ENCODE data around the gene AGPAT2.
A peak's percentile ranks its signal among the peaks of the same experiment; 100 is the strongest.

The AGPAT2 gene

DNA sequence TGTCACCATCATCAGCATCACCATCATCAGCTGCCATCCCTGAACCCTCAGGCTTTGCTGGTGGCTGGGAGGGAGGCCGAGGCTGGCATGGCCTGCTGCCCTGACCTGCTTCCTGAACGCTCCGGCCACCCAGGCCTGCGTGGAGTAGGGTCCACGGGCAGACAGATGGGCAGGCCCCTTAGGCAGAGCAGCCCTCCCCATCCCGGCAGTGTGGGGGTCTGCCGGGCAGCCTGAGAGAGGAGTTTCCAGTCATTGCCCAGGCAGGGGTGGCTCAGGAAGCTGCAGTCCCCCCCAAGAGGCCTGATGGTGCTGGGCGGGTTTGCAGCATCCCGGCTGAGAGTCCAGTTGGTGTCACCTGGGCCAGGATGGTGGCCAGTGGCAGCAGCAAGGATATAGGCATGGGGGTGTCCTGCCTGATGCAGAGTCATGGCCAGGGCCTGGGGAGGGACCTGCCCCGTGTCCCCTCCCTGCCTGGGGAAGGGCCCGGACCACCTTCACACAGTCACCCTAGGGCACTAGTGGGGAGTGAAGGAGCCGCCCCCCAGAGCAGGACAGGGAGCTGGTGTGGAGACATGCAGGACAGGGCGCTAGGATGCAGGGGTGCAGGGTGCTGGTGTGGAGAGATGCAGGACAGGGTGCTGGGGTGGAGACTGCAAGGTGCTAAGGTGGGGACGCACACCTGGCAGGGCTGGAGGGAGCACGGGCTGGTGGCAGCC, 32.3 kb downstream of the AGPAT2 start:
- no peaks in the 10 kb centered on the region; a peak in 1 of 3 replicates for H3K36me3 ChIP-seq (ENCODE audit: control insufficient read depth in 2 of 2, insufficient read depth in 1 of 2, low read length in 2 of 2)
- H3K9me3 ChIP-seq (ENCODE audit: control insufficient read depth, insufficient read depth, low read depth, low read length): no peaks in the 10 kb centered on the region
- H3K4me3 ChIP-seq (ENCODE audit: low read depth, low read length): no peak overlapping the region
- POLR2A ChIA-PET: no interaction called here
- no peak overlapping the region for H3K27ac ChIP-seq (ENCODE audit: extremely low read depth, low read depth, low read length)
- CTCF ChIA-PET: no interaction called here
- H3K4me1 ChIP-seq (ENCODE audit: control insufficient read depth, insufficient read depth, low read length): no peaks in the 10 kb centered on the region
- TF ChIP-seq, protein P1, sequence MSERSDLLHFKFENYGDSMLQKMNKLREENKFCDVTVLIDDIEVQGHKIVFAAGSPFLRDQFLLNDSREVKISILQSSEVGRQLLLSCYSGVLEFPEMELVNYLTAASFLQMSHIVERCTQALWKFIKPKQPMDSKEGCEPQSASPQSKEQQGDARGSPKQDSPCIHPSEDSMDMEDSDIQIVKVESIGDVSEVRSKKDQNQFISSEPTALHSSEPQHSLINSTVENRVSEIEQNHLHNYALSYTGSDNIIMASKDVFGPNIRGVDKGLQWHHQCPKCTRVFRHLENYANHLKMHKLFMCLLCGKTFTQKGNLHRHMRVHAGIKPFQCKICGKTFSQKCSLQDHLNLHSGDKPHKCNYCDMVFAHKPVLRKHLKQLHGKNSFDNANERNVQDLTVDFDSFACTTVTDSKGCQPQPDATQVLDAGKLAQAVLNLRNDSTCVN (tag by site-specific recombination; optimal IDR thresholded peaks at IDR 0.05): no peak
- no peak for TF ChIP-seq ZNF610 (tag by site-specific recombination; IDR thresholded peaks at IDR 0.05; ENCODE audit: borderline replicate concordance)
- TF ChIP-seq SCRT2 (tag by site-specific recombination; IDR thresholded peaks at IDR 0.05): no peak

DNA sequence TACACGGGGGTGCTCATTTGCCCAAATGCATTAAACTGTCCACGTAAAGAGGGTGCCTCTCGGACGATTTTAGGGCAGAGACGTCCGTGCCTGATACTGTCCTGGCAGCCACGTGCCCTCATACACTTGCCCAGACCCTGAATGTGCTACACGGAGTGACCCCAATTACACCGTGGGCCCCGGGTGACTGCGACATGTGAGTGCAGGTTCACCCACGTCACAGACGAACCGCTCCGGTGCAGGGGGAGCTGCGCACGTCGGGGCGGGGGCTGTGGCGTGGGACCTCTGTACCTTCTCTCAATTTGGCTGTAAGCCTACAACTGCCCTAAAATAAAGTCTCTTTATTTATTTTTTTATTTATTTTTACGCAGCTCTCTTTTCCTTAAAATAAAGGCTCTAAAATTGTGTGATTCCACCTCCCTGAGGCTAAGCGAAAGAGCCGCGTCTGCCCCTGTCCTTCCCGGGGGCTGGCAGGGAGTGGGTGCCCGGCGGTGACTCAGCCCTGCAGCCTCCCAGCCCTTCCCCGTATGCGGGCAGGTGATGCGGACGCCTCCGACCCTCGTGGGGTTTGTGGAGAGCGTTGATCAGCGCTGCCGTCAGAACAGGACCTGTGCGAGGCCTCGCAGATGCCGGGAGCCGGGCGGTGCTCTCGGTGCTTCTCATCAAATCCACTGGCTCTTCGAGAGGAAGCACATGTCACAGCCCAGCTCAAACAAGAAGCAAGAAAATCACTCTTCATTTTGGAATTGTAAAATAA, 33.8 kb downstream of the AGPAT2 start:
- H3K9me3 ChIP-seq (ENCODE audit: control insufficient read depth, insufficient read depth, low read depth, low read length): no peaks in the 10 kb centered on the region
- ChIA-PET CTCF (interaction anchor here (0.6 to 1.0 kb wide), 3 partner anchors 18 to 393 kb away, joined by 3 to 4 read pairs (median 4); no protein-coding TSS in a partner anchor), POLR2A (no interaction called here)
- no peak overlapping the region for H3K27ac ChIP-seq (ENCODE audit: extremely low read depth, low read depth, low read length)
- no peaks in the 10 kb centered on the region for H3K4me1 ChIP-seq (ENCODE audit: control insufficient read depth, insufficient read depth, low read length)
- no peak overlapping the region for H3K4me3 ChIP-seq (ENCODE audit: low read depth, low read length)
- no peaks in the 10 kb centered on the region; a peak in 1 of 3 replicates for H3K36me3 ChIP-seq (ENCODE audit: control insufficient read depth in 2 of 2, insufficient read depth in 1 of 2, low read length in 2 of 2)
- no peak for TF ChIP-seq ZFP41 (tag by site-specific recombination; IDR thresholded peaks at IDR 0.05; ENCODE audit: borderline replicate concordance)
- TF ChIP-seq ZNF350 (tag by site-specific recombination; IDR thresholded peaks at IDR 0.05): no peak
- peak; percentile 64 for TF ChIP-seq EGR2 (tag by site-specific recombination; IDR thresholded peaks at IDR 0.05; ENCODE audit: low read depth)
- peak; percentile 18; the same call in 1 of the 2 replicates for TF ChIP-seq ZNF335 (tag by site-specific recombination; conservative IDR thresholded peaks at IDR 0.05)
- peak; percentile 42 for TF ChIP-seq ZFHX2 (tag by site-specific recombination; conservative IDR thresholded peaks at IDR 0.05)
- no peak for TF ChIP-seq ZNF596 (tag by site-specific recombination; IDR thresholded peaks at IDR 0.05)

DNA sequence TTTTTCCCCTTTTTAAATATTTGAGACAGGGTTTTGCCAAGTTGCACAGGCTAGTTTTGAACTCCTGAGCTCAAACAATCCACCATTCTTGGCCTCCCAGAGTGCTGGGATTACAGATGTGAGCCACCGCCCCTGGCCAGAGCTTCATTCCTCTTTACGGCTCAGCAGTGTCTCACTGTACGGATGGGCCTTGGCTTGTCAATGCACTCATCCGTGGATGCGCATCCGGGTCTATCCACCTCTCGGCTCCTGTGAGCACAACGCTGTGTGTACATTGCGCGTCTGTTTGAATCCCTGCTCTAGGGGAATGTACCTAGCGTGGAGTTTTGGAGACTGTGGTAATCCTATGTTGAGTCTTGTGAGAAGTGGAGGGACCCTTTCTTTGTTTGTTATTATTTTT, 35.4 kb downstream of the AGPAT2 start:
- CTCF ChIA-PET: interaction anchor here (0.5 to 2.5 kb wide), 6 partner anchors 8 to 369 kb away, joined by 3 to 8 read pairs (median 4); no protein-coding TSS in a partner anchor
- no peaks in the 10 kb centered on the region for H3K9me3 ChIP-seq (ENCODE audit: control insufficient read depth, insufficient read depth, low read depth, low read length)
- no peaks in the 10 kb centered on the region; a peak in 1 of 3 replicates for H3K36me3 ChIP-seq (ENCODE audit: control insufficient read depth in 2 of 2, insufficient read depth in 1 of 2, low read length in 2 of 2)
- H3K4me1 ChIP-seq (ENCODE audit: control insufficient read depth, insufficient read depth, low read length): no peaks in the 10 kb centered on the region
- no peak for TF ChIP-seq ZNF701 (tag by site-specific recombination; IDR thresholded peaks at IDR 0.05)
- no peak for TF ChIP-seq WT1 (tag by site-specific recombination; IDR thresholded peaks at IDR 0.05)
- TF ChIP-seq ZNF112 (tag by site-specific recombination; IDR thresholded peaks at IDR 0.05): no peak
- TF ChIP-seq, protein P2, sequence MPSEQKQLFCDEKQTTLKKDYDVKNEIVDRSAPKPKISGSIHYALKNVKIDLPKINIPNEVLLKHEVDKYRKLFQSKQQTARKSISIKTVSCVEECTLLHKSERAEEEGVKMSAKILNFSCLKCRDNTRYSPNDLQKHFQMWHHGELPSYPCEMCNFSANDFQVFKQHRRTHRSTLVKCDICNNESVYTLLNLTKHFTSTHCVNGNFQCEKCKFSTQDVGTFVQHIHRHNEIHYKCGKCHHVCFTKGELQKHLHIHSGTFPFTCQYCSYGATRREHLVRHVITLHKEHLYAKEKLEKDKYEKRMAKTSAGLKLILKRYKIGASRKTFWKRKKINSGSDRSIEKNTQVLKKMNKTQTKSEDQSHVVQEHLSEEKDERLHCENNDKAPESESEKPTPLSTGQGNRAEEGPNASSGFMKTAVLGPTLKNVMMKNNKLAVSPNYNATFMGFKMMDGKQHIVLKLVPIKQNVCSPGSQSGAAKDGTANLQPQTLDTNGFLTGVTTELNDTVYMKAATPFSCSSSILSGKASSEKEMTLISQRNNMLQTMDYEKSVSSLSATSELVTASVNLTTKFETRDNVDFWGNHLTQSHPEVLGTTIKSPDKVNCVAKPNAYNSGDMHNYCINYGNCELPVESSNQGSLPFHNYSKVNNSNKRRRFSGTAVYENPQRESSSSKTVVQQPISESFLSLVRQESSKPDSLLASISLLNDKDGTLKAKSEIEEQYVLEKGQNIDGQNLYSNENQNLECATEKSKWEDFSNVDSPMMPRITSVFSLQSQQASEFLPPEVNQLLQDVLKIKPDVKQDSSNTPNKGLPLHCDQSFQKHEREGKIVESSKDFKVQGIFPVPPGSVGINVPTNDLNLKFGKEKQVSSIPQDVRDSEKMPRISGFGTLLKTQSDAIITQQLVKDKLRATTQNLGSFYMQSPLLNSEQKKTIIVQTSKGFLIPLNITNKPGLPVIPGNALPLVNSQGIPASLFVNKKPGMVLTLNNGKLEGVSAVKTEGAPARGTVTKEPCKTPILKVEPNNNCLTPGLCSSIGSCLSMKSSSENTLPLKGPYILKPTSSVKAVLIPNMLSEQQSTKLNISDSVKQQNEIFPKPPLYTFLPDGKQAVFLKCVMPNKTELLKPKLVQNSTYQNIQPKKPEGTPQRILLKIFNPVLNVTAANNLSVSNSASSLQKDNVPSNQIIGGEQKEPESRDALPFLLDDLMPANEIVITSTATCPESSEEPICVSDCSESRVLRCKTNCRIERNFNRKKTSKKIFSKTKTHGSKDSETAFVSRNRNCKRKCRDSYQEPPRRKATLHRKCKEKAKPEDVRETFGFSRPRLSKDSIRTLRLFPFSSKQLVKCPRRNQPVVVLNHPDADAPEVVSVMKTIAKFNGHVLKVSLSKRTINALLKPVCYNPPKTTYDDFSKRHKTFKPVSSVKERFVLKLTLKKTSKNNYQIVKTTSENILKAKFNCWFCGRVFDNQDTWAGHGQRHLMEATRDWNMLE (tag by site-specific recombination; conservative IDR thresholded peaks at IDR 0.05; ENCODE audit: low read depth): no peak
- TF ChIP-seq, protein P3, sequence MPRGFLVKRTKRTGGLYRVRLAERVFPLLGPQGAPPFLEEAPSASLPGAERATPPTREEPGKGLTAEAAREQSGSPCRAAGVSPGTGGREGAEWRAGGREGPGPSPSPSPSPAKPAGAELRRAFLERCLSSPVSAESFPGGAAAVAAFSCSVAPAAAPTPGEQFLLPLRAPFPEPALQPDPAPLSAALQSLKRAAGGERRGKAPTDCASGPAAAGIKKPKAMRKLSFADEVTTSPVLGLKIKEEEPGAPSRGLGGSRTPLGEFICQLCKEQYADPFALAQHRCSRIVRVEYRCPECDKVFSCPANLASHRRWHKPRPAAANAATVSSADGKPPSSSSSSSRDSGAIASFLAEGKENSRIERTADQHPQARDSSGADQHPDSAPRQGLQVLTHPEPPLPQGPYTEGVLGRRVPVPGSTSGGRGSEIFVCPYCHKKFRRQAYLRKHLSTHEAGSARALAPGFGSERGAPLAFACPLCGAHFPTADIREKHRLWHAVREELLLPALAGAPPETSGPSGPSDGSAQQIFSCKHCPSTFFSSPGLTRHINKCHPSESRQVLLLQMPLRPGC (tag by site-specific recombination; IDR thresholded peaks at IDR 0.05): no peak
- TF ChIP-seq ZBTB1 (tag by site-specific recombination; IDR thresholded peaks at IDR 0.05): no peak
- TF ChIP-seq ZNF558 (tag by site-specific recombination; IDR thresholded peaks at IDR 0.05): no peak
- H3K4me3 ChIP-seq (ENCODE audit: low read depth, low read length): no peak overlapping the region
- POLR2A ChIA-PET: interaction anchor here (0.7 to 1.1 kb wide), 2 partner anchors 20 to 289 kb away, joined by 3 to 4 read pairs; no protein-coding TSS in a partner anchor
- no peak overlapping the region for H3K27ac ChIP-seq (ENCODE audit: extremely low read depth, low read depth, low read length)
